Esophagus muscularis mucosa (tissue), 4 donors: ENCODE results near the gene IKZF3. TPM values are rescaled to one million over a fixed set of nuclear protein-coding genes. Genes with fewer than 3 reads are reported as not detected.

Experiments used
- DNase-seq: peaks from one replicate; pipeline ENCODE4 v3.0.0-alpha.2; 2017; ENCODE audit errors: extremely low spot score
- H3K27ac ChIP-seq, 4 donors: fragments of 200-600 bp; sonication (generic); replicated peaks in 1 of 4; 1 replicate in 3 of 4; 2 replicates in 1 of 4; pipeline ENCODE4 v1.5.1; 2016 to 2019; ENCODE audit warnings: mild to moderate bottlenecking in 1 of 4
- H3K27me3 ChIP-seq, 4 donors: fragments of 200-600 bp; sonication (generic); one replicate each; pipeline versions ENCODE4 v1.5.1 to v1.6.0; 2016 to 2019
- H3K36me3 ChIP-seq, 4 donors: fragments of 200-600 bp; sonication (generic); one replicate each; pipeline ENCODE4 v1.5.1; 2016 to 2019
- H3K4me1 ChIP-seq, 4 donors: fragments of 200-600 bp; sonication (generic); one replicate each; pipeline ENCODE4 v1.5.1; 2016 to 2019
- H3K4me3 ChIP-seq, 4 donors: fragments of 200-600 bp; sonication (generic); 1 replicate in 2 of 4; 2 replicates in 2 of 4; pipeline ENCODE4 v1.5.1; 2016 to 2019; ENCODE audit warnings: mild to moderate bottlenecking in 4 of 4, moderate library complexity in 1 of 4
- H3K9me3 ChIP-seq, 4 donors: fragments of 200-600 bp; sonication (generic); 1 replicate in 3 of 4; 2 replicates in 1 of 4; pipeline ENCODE4 v1.5.1; 2016 to 2019
- CTCF ChIP-seq, 3 experiments: fragments of 200-600 bp in 2 of 3; fragments of 450-650 bp in 1 of 3; sonication (generic) in 2 of 3; IDR thresholded peaks; one replicate each; pipeline ENCODE4 v1.5.1; 2017 to 2019; ENCODE audit warnings: antibody characterized with exemption in 3 of 3, mild to moderate bottlenecking in 2 of 3, moderate library complexity in 1 of 3
- EP300 ChIP-seq: sonication (generic); formaldehyde crosslinking; IDR thresholded peaks from one replicate; pipeline ENCODE4 v1.6.1; 2017; ENCODE audit warnings: antibody characterized with exemption
- POLR2A ChIP-seq: fragments of 450-650 bp; IDR thresholded peaks from one replicate; pipeline ENCODE4 v1.6.1; 2017; ENCODE audit warnings: antibody characterized with exemption, moderate library complexity, mild to moderate bottlenecking, low read depth
- POLR2AphosphoS5 ChIP-seq, 2 donors: sonication (generic); formaldehyde crosslinking; IDR thresholded peaks; one replicate each; pipeline ENCODE4 v1.6.1; 2017; ENCODE audit warnings: antibody characterized with exemption in 2 of 2
- WGBS: methylation state at CpG from one replicate; pipeline ENCODE4 v1.1.5; 2018; 5-methylcytosine and 5-hydroxymethylcytosine counted together
- intact Hi-C: fragments of 100-400 bp; cut with DNase I; formaldehyde crosslinking; loops from one replicate; pipeline ENCODE4 v1.15.1; 2023
- total RNA-seq, 4 donors: library from RNA; depleted of rRNA; stranded (reverse); fragments of >200 nt; gene quantifications; one replicate each; pipeline versions ENCODE4 v1.1.0 to v1.2.1, GENCODE V29; 2016

The IKZF3 gene
- total RNA-seq, 4 donors from 2014 or later, result 0.83 to 3.8 (median 1.3) TPM

GRCh38 chr17:39737760-39738567 lies 126.1 kb downstream of the IKZF3 start, which contains the start of gene GRB7:
GRB7 (plus strand) TSS chr17:39737938; CDS start chr17:39742302, 4,364 bp downstream.
- H3K36me3 ChIP-seq, result no peaks in the 10 kb centered on the region
- H3K4me1 ChIP-seq, result peaks cover 29 to 34% (median 33%) of the 10 kb centered on the region in 4 donors
- TF ChIP-seq EP300 (no peak), POLR2A (no peak), POLR2AphosphoS5 (IDR thresholded peaks at IDR 0.05) (no peak), CTCF (IDR thresholded peaks at IDR 0.05) (no peak)
- peaks cover 10 to 81% (median 39%) of the 10 kb centered on the region in 4 donors for H3K27me3 ChIP-seq
- WGBS, result 18% methylated on average over 21 of the region's 34 CpGs
- intact Hi-C loops, result no loop called here
- H3K4me3 ChIP-seq, result peak within 1 kb of the TSS; percentile 34 to 52 (median 38)
- no peak for DNase-seq
- no peak within 1 kb of the TSS for H3K27ac ChIP-seq
- no peaks in the 10 kb centered on the region for H3K9me3 ChIP-seq

DNA sequence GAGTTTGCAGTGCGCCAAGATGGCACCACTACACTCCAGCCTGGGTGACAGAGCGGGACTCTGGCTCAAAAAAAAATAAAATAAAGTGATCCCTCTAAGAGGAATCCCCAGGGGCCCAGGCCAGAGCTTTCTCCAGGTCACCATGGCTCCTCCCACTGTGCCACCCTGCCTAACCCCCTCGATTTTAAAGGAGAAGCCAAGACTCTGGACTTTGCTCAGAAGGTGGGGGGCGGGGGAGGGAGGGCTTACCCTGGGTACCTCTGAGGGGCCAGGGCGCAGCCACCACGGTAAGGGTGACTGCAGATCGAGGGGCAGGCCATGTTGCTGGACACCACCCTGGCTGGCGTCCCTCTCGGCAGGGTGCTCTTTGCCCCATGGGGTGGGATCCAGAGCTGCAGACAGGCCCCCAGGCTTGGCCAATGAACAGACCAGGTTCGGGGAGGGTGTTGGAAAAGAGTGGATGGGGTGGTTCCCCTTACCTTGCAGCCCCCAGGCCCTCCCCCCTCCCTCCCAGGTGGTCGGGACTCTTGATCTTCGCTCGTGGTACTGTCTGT lies 126.8 kb downstream of the IKZF3 start:
- no peak for DNase-seq
- Histone ChIP-seq H3K4me1 (peaks cover 29 to 34% (median 33%) of the 10 kb centered on the region in 4 donors), H3K9me3 (no peaks in the 10 kb centered on the region), H3K36me3 (no peaks in the 10 kb centered on the region), H3K4me3 (peak overlapping the region in 3 of 4 donors; percentile 19 to 52 (median 40)), H3K27me3 (peaks cover 10 to 75% (median 39%) of the 10 kb centered on the region in 4 donors), H3K27ac (no peak overlapping the region)
- WGBS, result 53% methylated on average over 10 of the region's 13 CpGs
- intact Hi-C loops, result no loop called here
- no peak for TF ChIP-seq POLR2A
- TF ChIP-seq CTCF (IDR thresholded peaks at IDR 0.05), result no peak
- no peak for TF ChIP-seq POLR2AphosphoS5 (IDR thresholded peaks at IDR 0.05)
- no peak for TF ChIP-seq EP300

- Histone ChIP-seq H3K27me3 (peaks cover 10 to 67% (median 39%) of the 10 kb centered on the region in 4 donors), H3K4me1 (peaks cover 29 to 34% (median 33%) of the 10 kb centered on the region in 4 donors), H3K27ac (no peak overlapping the region), H3K36me3 (no peaks in the 10 kb centered on the region), H3K4me3 (no peak overlapping the region), H3K9me3 (no peaks in the 10 kb centered on the region)
- 78% methylated on average over 10 of the region's 10 CpGs for WGBS
- no peak for DNase-seq
- intact Hi-C loops, result no loop called here
- TF ChIP-seq EP300 (no peak), CTCF (IDR thresholded peaks at IDR 0.05) (no peak), POLR2AphosphoS5 (IDR thresholded peaks at IDR 0.05) (no peak), POLR2A (no peak)
Measured at GRCh38 chr17:39736319-39737165, 127.6 kb downstream of the IKZF3 start.

DNA sequence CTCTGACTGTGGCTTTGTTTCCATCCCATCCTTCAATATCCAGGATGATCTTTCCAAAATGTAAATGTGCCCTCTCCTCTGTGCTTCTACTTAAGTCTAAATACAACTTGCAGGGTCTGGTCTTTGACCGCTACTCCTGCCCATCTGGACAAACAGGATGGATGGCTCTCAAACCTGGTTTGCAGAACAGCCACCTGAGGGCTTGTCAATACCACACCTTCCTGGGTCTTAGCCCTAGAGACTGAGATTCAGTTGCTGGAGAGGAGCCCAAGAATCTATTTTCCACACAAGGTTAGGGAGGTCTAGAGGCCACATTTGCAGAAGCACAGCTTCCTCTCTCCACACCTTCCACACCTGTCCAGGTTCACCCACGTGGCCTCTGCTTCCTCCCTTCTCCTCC lies 128.2 kb downstream of the IKZF3 start:
- Histone ChIP-seq H3K27me3 (peaks cover 10 to 60% (median 36%) of the 10 kb centered on the region in 4 donors), H3K4me3 (no peak overlapping the region), H3K27ac (no peak overlapping the region), H3K9me3 (no peaks in the 10 kb centered on the region), H3K4me1 (peaks cover 30 to 36% (median 31%) of the 10 kb centered on the region in 4 donors), H3K36me3 (no peaks in the 10 kb centered on the region)
- TF ChIP-seq POLR2A (no peak), CTCF (IDR thresholded peaks at IDR 0.05) (no peak), POLR2AphosphoS5 (IDR thresholded peaks at IDR 0.05) (no peak)
- 63% methylated on average over 2 of the region's 2 CpGs for WGBS
- DNase-seq, result no peak
- intact Hi-C loops, result no loop called here
